Stomach (tissue), 4 donors: Measurements from ENCODE around the gene BCR.

Experiments
- POLR2A ChIP-seq, 4 donors: fragments of 450-650 bp; IDR thresholded peaks; one replicate each; pipeline ENCODE4 v1.6.1; 2016; ENCODE audit warnings: antibody characterized with exemption in 4 of 4, control low read depth in 2 of 4, mild to moderate bottlenecking in 1 of 4, moderate library complexity in 1 of 4
- POLR2AphosphoS5 ChIP-seq, 3 donors: sonication (generic); formaldehyde crosslinking; IDR thresholded peaks; one replicate each; pipeline ENCODE4 v1.6.1; 2016; ENCODE audit warnings: antibody characterized with exemption in 3 of 3
- TF ChIP-seq, protein P1 (sequence below), 7 experiments: fragments of 450-650 bp in 4 of 7; fragments of 200-600 bp in 3 of 7; sonication (generic) in 3 of 7; IDR thresholded peaks; one replicate each; pipeline ENCODE4 v1.5.1; 2016 to 2019; ENCODE audit warnings: antibody characterized with exemption in 7 of 7, control low read depth in 2 of 7, mild to moderate bottlenecking in 1 of 7

DNA sequence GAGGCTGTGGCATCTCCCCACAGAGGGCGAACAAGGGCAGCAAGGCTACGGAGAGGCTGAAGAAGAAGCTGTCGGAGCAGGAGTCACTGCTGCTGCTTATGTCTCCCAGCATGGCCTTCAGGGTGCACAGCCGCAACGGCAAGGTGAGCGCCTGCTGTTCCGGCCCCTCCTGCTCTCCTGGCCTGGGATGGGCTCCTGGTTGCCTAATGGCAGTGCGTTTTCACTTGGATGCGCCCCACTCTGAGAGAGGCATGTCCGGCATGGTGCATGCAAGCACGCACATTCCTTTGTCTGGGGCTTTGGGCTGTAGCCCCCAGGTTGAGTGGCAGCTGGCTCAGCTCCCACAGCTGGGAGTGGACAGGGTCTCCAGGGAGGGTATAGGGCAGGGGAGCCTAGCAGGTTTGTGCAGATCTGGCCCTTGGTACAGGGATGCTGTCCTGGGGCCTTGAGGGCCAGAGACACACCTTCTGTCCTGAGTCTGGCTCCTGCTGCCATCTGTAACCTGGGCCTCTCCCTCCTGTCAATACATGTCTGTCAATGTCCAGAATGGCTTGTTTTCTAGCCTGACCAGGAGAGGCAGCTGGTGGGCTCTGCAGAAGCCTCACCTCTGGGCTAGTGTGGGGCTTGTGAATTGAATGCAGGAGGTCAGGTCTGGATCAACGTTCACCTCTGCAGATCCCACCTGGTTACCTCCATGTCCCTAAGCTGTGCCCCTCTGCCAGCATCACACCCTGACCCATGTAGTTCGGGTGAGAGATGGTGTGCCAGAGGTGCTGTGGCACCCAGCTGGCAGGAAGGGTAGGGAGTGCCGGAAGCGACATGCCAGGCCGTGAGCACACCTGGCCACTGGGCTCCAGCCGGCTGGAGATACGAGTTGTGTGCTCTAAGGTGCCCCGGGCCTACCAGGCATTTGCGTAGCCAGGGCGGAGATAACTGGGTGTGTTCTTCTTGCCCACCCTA lies 107.1 kb downstream of the BCR start:
- TF ChIP-seq, protein P1, sequence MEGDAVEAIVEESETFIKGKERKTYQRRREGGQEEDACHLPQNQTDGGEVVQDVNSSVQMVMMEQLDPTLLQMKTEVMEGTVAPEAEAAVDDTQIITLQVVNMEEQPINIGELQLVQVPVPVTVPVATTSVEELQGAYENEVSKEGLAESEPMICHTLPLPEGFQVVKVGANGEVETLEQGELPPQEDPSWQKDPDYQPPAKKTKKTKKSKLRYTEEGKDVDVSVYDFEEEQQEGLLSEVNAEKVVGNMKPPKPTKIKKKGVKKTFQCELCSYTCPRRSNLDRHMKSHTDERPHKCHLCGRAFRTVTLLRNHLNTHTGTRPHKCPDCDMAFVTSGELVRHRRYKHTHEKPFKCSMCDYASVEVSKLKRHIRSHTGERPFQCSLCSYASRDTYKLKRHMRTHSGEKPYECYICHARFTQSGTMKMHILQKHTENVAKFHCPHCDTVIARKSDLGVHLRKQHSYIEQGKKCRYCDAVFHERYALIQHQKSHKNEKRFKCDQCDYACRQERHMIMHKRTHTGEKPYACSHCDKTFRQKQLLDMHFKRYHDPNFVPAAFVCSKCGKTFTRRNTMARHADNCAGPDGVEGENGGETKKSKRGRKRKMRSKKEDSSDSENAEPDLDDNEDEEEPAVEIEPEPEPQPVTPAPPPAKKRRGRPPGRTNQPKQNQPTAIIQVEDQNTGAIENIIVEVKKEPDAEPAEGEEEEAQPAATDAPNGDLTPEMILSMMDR (IDR thresholded peaks at IDR 0.05), result no peak
- TF ChIP-seq POLR2A (IDR thresholded peaks at IDR 0.05) (no peak), POLR2AphosphoS5 (IDR thresholded peaks at IDR 0.05) (no peak)
